H1 (cell line): ENCODE measurements around the gene ADAM22. TPM values are rescaled to one million over a fixed set of nuclear protein-coding genes. Genes with fewer than 3 reads are reported as not detected.

Source experiments
- CTCF ChIA-PET: fragments of 300-600 bp; sonication (Branson Sonifier 250); formaldehyde crosslinking; loops from one replicate; lab custom pipeline; 2021; ENCODE audit not compliant: partially characterized antibody; lab: Charles Lee
- POLR2A ChIA-PET: fragments of 300-600 bp; sonication (Branson Sonifier 250); formaldehyde crosslinking; loops from one replicate; lab custom pipeline; 2021; ENCODE audit warnings: inconsistent platforms; ENCODE audit not compliant: partially characterized antibody; lab: Charles Lee
- DNase-seq, 2 experiments: peaks; one replicate each; pipeline versions ENCODE4 v3.0.0 to v3.0.0-alpha.2; 2010 to 2022; ENCODE audit warnings: low spot score in 2 of 2, low read depth in 1 of 2, mixed read lengths in 1 of 2
- FAIRE-seq: peaks from 2 replicates; lab custom pipeline; 2011; peaks lifted over from hg19 to GRCh38; lab: Jason Lieb, UNC
- H2AFZ ChIP-seq: 2 replicates; pipeline ENCODE4 v1.8.1; 2012; ENCODE audit warnings: low read length, inconsistent platforms
- H2AK5ac ChIP-seq: 2 replicates; pipeline ENCODE4 v1.6.1; 2013; ENCODE audit warnings: low read depth, low read length
- H2BK120ac ChIP-seq: replicated peaks from 2 replicates; pipeline ENCODE3; 2013; ENCODE audit warnings: low read depth, low read length, inconsistent platforms
- H2BK12ac ChIP-seq: 2 replicates; pipeline ENCODE4 v1.6.1; 2013; ENCODE audit warnings: low read depth, low read length
- H2BK15ac ChIP-seq: 2 replicates; pipeline ENCODE4 v1.6.1; 2013; ENCODE audit warnings: low read length
- H2BK20ac ChIP-seq: 2 replicates; pipeline ENCODE4 v1.6.1; 2013; ENCODE audit warnings: low read length
- H2BK5ac ChIP-seq: 2 replicates; pipeline ENCODE4 v1.6.1; 2013; ENCODE audit warnings: low read depth, low read length
- H3K14ac ChIP-seq: 2 replicates; pipeline ENCODE4 v1.6.1; 2013; ENCODE audit warnings: inconsistent platforms; ENCODE audit not compliant: insufficient read length
- H3K18ac ChIP-seq: 2 replicates; pipeline ENCODE4 v1.6.1; 2013; ENCODE audit warnings: low read length; ENCODE audit errors: extremely low read depth
- H3K23ac ChIP-seq: 2 replicates; pipeline ENCODE4 v1.6.1; 2013; ENCODE audit warnings: inconsistent platforms; ENCODE audit not compliant: insufficient read length
- H3K23me2 ChIP-seq: 2 replicates; pipeline ENCODE4 v1.6.1; 2013; ENCODE audit warnings: low read depth, low read length
- H3K27ac ChIP-seq: 2 replicates; pipeline ENCODE4 v1.6.1; 2011; ENCODE audit warnings: low read depth, low read length, inconsistent platforms
- H3K27me3 ChIP-seq, 4 experiments: replicated peaks in 1 of 4; 1 replicate in 1 of 4; 2 replicates in 3 of 4; pipeline versions ENCODE4 v1.6.1 to v1.8.1; 2011 to 2013; ENCODE audit warnings: low read length in 3 of 4, mild to moderate bottlenecking in 3 of 4, inconsistent platforms in 2 of 4, mixed read lengths in 2 of 4, moderate library complexity in 1 of 4; ENCODE audit not compliant: control insufficient read depth in 3 of 4, insufficient read depth in 3 of 4; ENCODE audit errors: extremely low read depth in 1 of 4
- H3K36me3 ChIP-seq, 4 experiments: 2 replicates each; pipeline versions ENCODE4 v1.6.1 to v1.8.1; 2011 to 2013; ENCODE audit warnings: mild to moderate bottlenecking in 4 of 4, low read length in 3 of 4, moderate library complexity in 2 of 4, control low read depth in 1 of 4, inconsistent platforms in 1 of 4; ENCODE audit not compliant: insufficient read depth in 4 of 4, control insufficient read depth in 2 of 4
- H3K4ac ChIP-seq: replicated peaks from 2 replicates; pipeline ENCODE3; 2013; ENCODE audit warnings: low read length, low read depth, mixed read lengths, inconsistent platforms; ENCODE audit not compliant: insufficient read length
- H3K4me1 ChIP-seq, 4 experiments: replicated peaks in 1 of 4; 1 replicate in 1 of 4; 2 replicates in 3 of 4; pipeline versions ENCODE4 v1.6.1 to v1.8.1; 2011 to 2013; ENCODE audit warnings: low read length in 3 of 4, inconsistent platforms in 2 of 4, mixed read lengths in 1 of 4; ENCODE audit not compliant: insufficient read depth in 4 of 4, control insufficient read depth in 3 of 4
- H3K4me2 ChIP-seq, 2 experiments: 2 replicates each; pipeline versions ENCODE4 v1.6.1 to v1.8.1; 2011 to 2013; ENCODE audit warnings: low read depth in 2 of 2, low read length in 2 of 2, control low read depth in 1 of 2, inconsistent platforms in 1 of 2, mild to moderate bottlenecking in 1 of 2; ENCODE audit not compliant: insufficient read depth in 1 of 2
- H3K4me3 ChIP-seq, 4 experiments: fragments of 200-600, 300-600 bp in 1 of 4; sonication (generic), shearing (Covaris generic), sonication (Bioruptor Twin) in 1 of 4; 2 replicates each; pipeline versions ENCODE4 v1.5.1 to v1.8.1; 2011 to 2016; ENCODE audit warnings: low read length in 4 of 4, low read depth in 3 of 4, control low read depth in 2 of 4, inconsistent platforms in 2 of 4, mild to moderate bottlenecking in 2 of 4, mixed read lengths in 1 of 4, moderate library complexity in 1 of 4; ENCODE audit not compliant: insufficient read depth in 2 of 4; ENCODE audit errors: extremely low read depth in 1 of 4
- H3K56ac ChIP-seq: replicated peaks from 2 replicates; pipeline ENCODE3; 2013; ENCODE audit warnings: low read depth, mild to moderate bottlenecking, mixed read lengths, low read length, inconsistent platforms; ENCODE audit not compliant: insufficient read length
- H3K79me1 ChIP-seq: 2 replicates; pipeline ENCODE4 v1.6.1; 2013; ENCODE audit warnings: low read depth, low read length, control low read depth
- H3K79me2 ChIP-seq, 2 experiments: 2 replicates each; pipeline versions ENCODE4 v1.6.1 to v1.8.1; 2012 to 2013; ENCODE audit warnings: low read length in 2 of 2, mild to moderate bottlenecking in 2 of 2, inconsistent platforms in 1 of 2; ENCODE audit not compliant: insufficient read depth in 2 of 2, control insufficient read depth in 1 of 2
- H3K9ac ChIP-seq, 4 experiments: replicated peaks in 1 of 4; 1 replicate in 1 of 4; 2 replicates in 3 of 4; pipeline versions ENCODE4 v1.6.1 to v1.8.1; 2011 to 2013; ENCODE audit warnings: low read depth in 3 of 4, low read length in 3 of 4, control low read depth in 2 of 4, mild to moderate bottlenecking in 2 of 4, moderate library complexity in 2 of 4, inconsistent platforms in 1 of 4; ENCODE audit errors: extremely low read depth in 1 of 4
- H3K9me3 ChIP-seq, 2 experiments: 2 replicates each; pipeline versions ENCODE4 v1.6.1 to v1.8.1; 2012 to 2013; ENCODE audit warnings: mild to moderate bottlenecking in 2 of 2, moderate library complexity in 2 of 2, control low read depth in 1 of 2, inconsistent platforms in 1 of 2, low read depth in 1 of 2, low read length in 1 of 2, mixed read lengths in 1 of 2; ENCODE audit not compliant: insufficient read depth in 2 of 2
- H4K20me1 ChIP-seq, 2 experiments: replicated peaks in 1 of 2; 2 replicates each; pipeline versions ENCODE3 to v1.8.1; 2011 to 2013; ENCODE audit warnings: inconsistent platforms in 2 of 2, low read length in 2 of 2, mild to moderate bottlenecking in 1 of 2; ENCODE audit not compliant: insufficient read depth in 2 of 2, control insufficient read depth in 1 of 2
- H4K5ac ChIP-seq: 2 replicates; pipeline ENCODE4 v1.6.1; 2013; ENCODE audit warnings: low read length, low read depth, mixed read lengths, inconsistent platforms; ENCODE audit not compliant: insufficient read length
- H4K8ac ChIP-seq: 2 replicates; pipeline ENCODE4 v1.8.0; 2013; ENCODE audit warnings: mild to moderate bottlenecking, moderate library complexity, low read length, inconsistent platforms; ENCODE audit not compliant: insufficient read depth; ENCODE audit errors: extremely low read depth
- H4K91ac ChIP-seq: replicated peaks from 2 replicates; pipeline ENCODE3; 2013; ENCODE audit warnings: low read length, mixed read lengths, inconsistent platforms; ENCODE audit not compliant: insufficient read length
- SP4 ChIP-seq: IDR thresholded peaks from 2 replicates; pipeline ENCODE4 v1.6.1; 2012; ENCODE audit warnings: low read length, inconsistent platforms
- WGBS, 2 experiments: shearing (Covaris generic) in 1 of 2; methylation state at CpG; one replicate each; pipeline versions ENCODE4 v1.1.6 to v1.1.7; 2013 to 2015; ENCODE audit warnings: low lambda C conversion rate in 2 of 2, mixed read lengths in 2 of 2, inconsistent platforms in 1 of 2, low coverage in 1 of 2, missing lambda C conversion rate in 1 of 2; ENCODE audit not compliant: insufficient replicate concordance in 2 of 2, insufficient coverage in 1 of 2, insufficient read length in 1 of 2; ENCODE audit errors: extremely low coverage in 1 of 2, missing lambda C conversion rate in 1 of 2; 5-methylcytosine and 5-hydroxymethylcytosine counted together
- polyA plus RNA-seq, 7 experiments: library from polyadenylated mRNA; depleted of rRNA in 3 of 7; stranded (reverse) in 5 of 7; unstranded in 2 of 7; fragments of >200 nt in 5 of 7; fragments of 200-250 nt in 2 of 7; gene quantifications; 1 replicate in 5 of 7; 2 replicates in 1 of 7; 4 replicates in 1 of 7; pipeline versions ENCODE4 v1.2.1 to v1.2.3, GENCODE V29; 2011 to 2013; ENCODE audit warnings: missing spikeins in 2 of 7, mixed read lengths in 2 of 7
- total RNA-seq: library from RNA; stranded (reverse); fragmentation: NEBNext Ultra II Directional; extraction: Animal tissue kit (Norgen Biotek cat#: 25700); gene quantifications from 2 replicates; pipeline ENCODE4 v1.2.1, GENCODE V29; 2021

Gene ADAM22
- total and polyA plus RNA-seq, 2 of the 8 experiments (the other 6 are each of a cell fraction or from before 2014, with no cell fraction given), result 4.6 to 21.4 TPM

GRCh38 chr7:88041583-88041982 lies 107.5 kb downstream of the ADAM22 start:
- Histone ChIP-seq H2AK5ac (no peak overlapping the region), H3K79me2 (no peaks in the 10 kb centered on the region), H3K4me1 (no peaks in the 10 kb centered on the region), H3K36me3 (no peaks in the 10 kb centered on the region), H3K23ac (no peak overlapping the region), H3K4ac (no peak overlapping the region), H3K56ac (no peak overlapping the region), H4K5ac (no peak overlapping the region), H3K23me2 (no peaks in the 10 kb centered on the region; the same call in 1 of the 2 replicates), H3K27me3 (no peaks in the 10 kb centered on the region), H3K9ac (no peak overlapping the region), H3K18ac (no peak overlapping the region), H2AFZ (no peak overlapping the region), H3K4me3 (no peak overlapping the region), H4K20me1 (no peaks in the 10 kb centered on the region), H4K91ac (no peak overlapping the region), H3K9me3 (no peaks in the 10 kb centered on the region), H3K4me2 (no peak overlapping the region), H3K14ac (no peak overlapping the region), H3K79me1 (no peaks in the 10 kb centered on the region), H2BK15ac (no peak overlapping the region), H2BK120ac (no peak overlapping the region), H2BK20ac (no peak overlapping the region), H2BK5ac (no peak overlapping the region), H2BK12ac (no peak overlapping the region), H4K8ac (no peak overlapping the region), H3K27ac (no peak overlapping the region)
- FAIRE-seq (no peak), DNase-seq (no peak)
- 93% methylated on average over 1 of the region's 1 CpG; no CpG with 5 or more reads in 1 of the 2 experiments for WGBS, 2 experiments
- ChIA-PET CTCF (no interaction called here), POLR2A (no interaction called here)
- TF ChIP-seq SP4, result no peak
